ENCODE data around the gene KRT2. TPM values are rescaled to one million over a fixed set of nuclear protein-coding genes. Genes with fewer than 3 reads are reported as not detected.

The KRT2 gene
- total RNA-seq, 1 donor from 2014 or later: not detected

DNA sequence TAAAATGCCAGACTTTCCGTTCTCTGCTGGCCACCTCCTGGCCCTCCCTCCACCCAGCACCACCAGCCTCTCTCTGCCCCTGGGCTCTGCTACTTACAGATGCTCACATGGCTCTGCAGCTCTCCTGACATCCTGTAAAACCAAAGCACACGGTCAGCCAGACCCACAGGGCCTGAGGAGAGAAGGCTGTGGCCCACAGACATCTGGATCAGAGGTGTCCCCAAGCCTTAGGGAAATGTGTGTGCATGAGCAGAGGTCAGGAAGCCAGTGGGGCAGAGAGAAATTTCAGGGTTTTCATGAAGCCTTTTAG, 39.8 kb upstream of the KRT2 start:
- no peak for DNase-seq (ENCODE audit: low read depth)
- H3K4me3 ChIP-seq (ENCODE audit: low read depth, low read length): no peak overlapping the region
- no peak for FAIRE-seq
- H3K36me3 ChIP-seq (ENCODE audit: control insufficient read depth, insufficient read depth, low read length): no peaks in the 10 kb centered on the region
- H3K27me3 ChIP-seq (ENCODE audit: control insufficient read depth, insufficient read depth, low read length): peaks cover 9% of the 10 kb centered on the region
- TF ChIP-seq, protein P1, sequence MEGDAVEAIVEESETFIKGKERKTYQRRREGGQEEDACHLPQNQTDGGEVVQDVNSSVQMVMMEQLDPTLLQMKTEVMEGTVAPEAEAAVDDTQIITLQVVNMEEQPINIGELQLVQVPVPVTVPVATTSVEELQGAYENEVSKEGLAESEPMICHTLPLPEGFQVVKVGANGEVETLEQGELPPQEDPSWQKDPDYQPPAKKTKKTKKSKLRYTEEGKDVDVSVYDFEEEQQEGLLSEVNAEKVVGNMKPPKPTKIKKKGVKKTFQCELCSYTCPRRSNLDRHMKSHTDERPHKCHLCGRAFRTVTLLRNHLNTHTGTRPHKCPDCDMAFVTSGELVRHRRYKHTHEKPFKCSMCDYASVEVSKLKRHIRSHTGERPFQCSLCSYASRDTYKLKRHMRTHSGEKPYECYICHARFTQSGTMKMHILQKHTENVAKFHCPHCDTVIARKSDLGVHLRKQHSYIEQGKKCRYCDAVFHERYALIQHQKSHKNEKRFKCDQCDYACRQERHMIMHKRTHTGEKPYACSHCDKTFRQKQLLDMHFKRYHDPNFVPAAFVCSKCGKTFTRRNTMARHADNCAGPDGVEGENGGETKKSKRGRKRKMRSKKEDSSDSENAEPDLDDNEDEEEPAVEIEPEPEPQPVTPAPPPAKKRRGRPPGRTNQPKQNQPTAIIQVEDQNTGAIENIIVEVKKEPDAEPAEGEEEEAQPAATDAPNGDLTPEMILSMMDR (IDR thresholded peaks at IDR 0.05; ENCODE audit: insufficient read depth, low read length, severe bottlenecking): no peak

DNA sequence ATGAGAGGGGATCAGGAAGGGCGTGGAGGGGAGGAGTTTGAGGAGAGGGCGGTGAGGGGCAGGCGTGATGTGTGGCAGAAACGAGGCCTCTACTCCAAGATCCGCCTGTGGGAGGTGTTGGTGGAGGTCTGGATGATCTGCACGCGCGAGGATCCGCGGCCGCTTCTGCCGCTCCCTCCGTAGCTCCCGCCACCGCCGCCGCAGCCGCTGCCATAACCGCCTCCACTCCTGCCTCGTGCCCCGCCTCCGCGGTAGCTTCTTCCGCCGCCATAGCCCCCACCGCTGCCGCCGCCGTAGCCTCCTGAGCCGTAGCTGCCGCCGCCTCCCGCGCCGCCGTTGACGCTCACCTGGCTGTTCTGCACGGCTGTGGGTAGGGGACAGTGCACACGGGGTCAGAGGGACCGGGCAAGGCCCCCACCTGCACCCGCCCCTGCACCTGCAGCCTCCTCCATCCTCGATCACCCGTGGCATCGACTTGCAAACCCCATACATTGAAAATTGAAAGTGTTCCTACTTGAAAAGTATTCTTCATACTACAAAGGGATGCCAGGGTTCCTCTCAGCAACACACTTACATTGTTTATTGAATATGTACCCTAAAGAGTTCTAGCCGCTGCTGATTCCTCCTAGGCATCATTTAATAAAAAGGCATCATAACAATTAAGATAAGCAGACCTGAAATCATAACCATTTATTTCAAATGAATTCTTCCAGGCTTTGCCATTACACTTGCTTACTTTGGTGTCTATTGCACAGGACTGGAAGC, 39.2 kb upstream of the KRT2 start:
- TF ChIP-seq, protein P1 (IDR thresholded peaks at IDR 0.05; ENCODE audit: insufficient read depth, low read length, severe bottlenecking): no peak
- DNase-seq (ENCODE audit: low read depth): no peak
- no peak for FAIRE-seq

DNA sequence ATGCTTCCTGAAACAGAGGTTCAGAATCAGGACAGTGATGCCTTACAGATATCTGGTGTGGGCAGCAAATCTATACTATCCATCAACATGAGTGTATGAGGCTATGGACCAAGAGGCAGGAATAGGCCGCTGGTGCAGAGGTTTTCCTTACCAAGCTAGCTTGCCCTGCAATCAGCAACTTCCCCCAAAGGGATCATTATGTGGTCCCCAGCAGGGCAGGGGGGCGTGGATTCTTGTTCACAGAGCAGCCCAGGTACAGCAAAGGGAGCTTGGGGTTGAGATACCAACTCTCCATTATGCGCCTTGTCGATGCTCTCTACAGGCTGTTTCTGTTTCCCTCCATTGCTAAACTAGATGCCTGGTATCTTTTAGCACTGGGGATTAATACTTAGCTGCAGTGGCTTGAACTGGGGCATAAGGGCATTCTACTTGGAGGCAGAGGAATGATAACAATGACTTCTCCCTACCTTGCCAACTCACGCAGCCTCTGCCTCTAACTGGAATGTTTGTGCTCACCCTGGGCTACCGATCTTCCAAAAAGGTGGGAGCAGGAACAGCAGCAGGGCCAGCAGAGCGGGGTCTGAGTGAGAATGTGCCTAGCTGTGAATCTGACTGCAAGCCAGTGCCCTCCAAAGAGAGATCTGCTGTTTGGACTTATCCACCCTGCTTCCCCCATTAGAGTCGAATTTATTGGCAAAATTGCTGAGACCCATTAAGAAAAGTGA, 38.5 kb upstream of the KRT2 start:
- FAIRE-seq (peak; percentile 62), DNase-seq (ENCODE audit: low read depth) (no peak)
- no peaks in the 10 kb centered on the region for H3K36me3 ChIP-seq (ENCODE audit: control insufficient read depth, insufficient read depth, low read length)
- H3K4me3 ChIP-seq (ENCODE audit: low read depth, low read length): no peak overlapping the region
- peaks cover 8% of the 10 kb centered on the region for H3K27me3 ChIP-seq (ENCODE audit: control insufficient read depth, insufficient read depth, low read length)
- TF ChIP-seq, protein P1 (IDR thresholded peaks at IDR 0.05; ENCODE audit: insufficient read depth, low read length, severe bottlenecking): no peak

More for the DNA sequence above, 39.2 kb upstream of the KRT2 start:
- H3K4me3 ChIP-seq (ENCODE audit: low read depth, low read length): no peak overlapping the region
- H3K27me3 ChIP-seq (ENCODE audit: control insufficient read depth, insufficient read depth, low read length): peaks cover 9% of the 10 kb centered on the region
- no peaks in the 10 kb centered on the region for H3K36me3 ChIP-seq (ENCODE audit: control insufficient read depth, insufficient read depth, low read length)

DNA sequence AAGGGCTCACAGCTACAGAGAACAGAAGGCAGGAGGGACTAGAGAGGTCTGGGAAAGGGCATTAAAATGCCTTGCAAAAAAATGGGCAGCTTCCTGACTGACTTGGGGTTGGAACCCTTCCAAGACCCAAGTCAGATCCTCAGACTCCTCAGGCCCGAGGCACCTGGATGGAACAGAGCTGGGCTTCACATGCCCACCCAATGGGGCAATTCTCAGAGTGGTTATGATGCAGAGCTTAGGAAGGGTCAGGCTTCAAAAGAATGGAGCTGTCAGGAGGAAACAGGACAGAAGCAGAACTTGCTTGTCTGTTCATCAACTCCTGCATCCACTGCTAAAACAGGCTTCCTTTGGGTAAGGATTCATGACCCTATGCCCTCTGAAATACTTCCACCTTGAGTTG, 37.9 kb upstream of the KRT2 start:
- TF ChIP-seq, protein P1 (IDR thresholded peaks at IDR 0.05; ENCODE audit: insufficient read depth, low read length, severe bottlenecking): no peak
- FAIRE-seq (no peak), DNase-seq (ENCODE audit: low read depth) (no peak)
- Histone ChIP-seq H3K4me3 (ENCODE audit: low read depth, low read length) (no peak overlapping the region), H3K36me3 (ENCODE audit: control insufficient read depth, insufficient read depth, low read length) (no peaks in the 10 kb centered on the region), H3K27me3 (ENCODE audit: control insufficient read depth, insufficient read depth, low read length) (peaks cover 10% of the 10 kb centered on the region)

DNA sequence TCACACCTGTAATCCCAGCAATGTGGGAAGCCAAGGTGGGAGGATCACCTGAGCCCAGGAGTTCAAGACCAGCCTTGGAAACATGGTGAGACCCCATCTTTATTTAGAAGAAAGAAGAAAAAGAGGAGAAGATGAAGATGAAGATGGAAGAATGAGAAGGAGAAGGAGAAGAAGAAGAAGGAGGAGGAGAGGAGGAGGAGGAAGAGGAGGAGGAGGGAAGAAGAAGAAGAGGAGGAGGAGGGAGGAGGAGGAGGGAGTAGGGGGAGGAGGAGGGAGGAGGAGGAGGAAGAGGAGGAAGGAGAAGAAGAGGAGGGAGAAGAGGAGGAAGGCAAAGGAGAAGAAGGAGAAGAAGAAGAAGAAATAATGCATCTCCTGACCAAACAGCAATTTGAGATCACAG, 37.2 kb upstream of the KRT2 start:
- no peaks in the 10 kb centered on the region for H3K36me3 ChIP-seq (ENCODE audit: control insufficient read depth, insufficient read depth, low read length)
- peaks cover 10% of the 10 kb centered on the region for H3K27me3 ChIP-seq (ENCODE audit: control insufficient read depth, insufficient read depth, low read length)
- TF ChIP-seq, protein P1 (IDR thresholded peaks at IDR 0.05; ENCODE audit: insufficient read depth, low read length, severe bottlenecking): no peak
- FAIRE-seq (no peak), DNase-seq (ENCODE audit: low read depth) (no peak)
- H3K4me3 ChIP-seq (ENCODE audit: low read depth, low read length): no peak overlapping the region

All from bronchial epithelial cell (primary cell).